Measurements from ENCODE around the gene PLGRKT. TPM values are rescaled to one million over a fixed set of nuclear protein-coding genes. Genes with fewer than 3 reads are reported as not detected.
"Not testable (repeated sequence)": the region's sequence is repeated elsewhere in the genome, so short reads cannot be mapped to it uniquely, and the experiment has no call there.

PLGRKT gene
- total RNA-seq, 1 donor from 2014 or later: not detected

DNA sequence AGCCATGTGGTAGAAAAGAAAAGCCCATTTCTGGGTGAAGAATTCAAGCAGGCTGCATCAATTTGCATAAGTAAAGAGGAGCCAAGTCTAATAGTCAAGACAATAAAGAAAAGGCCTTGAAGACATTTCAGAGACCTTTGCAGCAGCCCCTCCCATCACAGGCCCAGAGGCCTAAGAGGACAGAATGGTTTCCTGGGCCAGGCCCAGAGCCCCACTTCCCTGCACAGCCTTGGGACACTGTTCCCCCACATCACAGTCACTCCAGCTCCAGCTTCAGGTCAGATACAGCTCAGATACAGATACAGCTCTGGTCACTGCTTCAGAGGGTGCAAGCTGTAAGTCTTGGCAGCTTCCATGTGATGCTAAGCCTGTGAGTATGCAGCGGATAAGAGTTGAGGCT, 29.1 kb downstream of the PLGRKT start:
- Histone ChIP-seq H3K36me3 (peaks cover 0 to 6% of the 10 kb centered on the region in 2 donors), H3K4me3 (no peak overlapping the region), H3K27ac (no peak overlapping the region), H3K27me3 (no peaks in the 10 kb centered on the region), H3K9me3 (peaks cover 15 to 38% of the 10 kb centered on the region in 2 donors), H3K4me1 (no peaks in the 10 kb centered on the region)
- intact Hi-C loops (cut with DNase I): no loop called here
- TF ChIP-seq, protein P1, sequence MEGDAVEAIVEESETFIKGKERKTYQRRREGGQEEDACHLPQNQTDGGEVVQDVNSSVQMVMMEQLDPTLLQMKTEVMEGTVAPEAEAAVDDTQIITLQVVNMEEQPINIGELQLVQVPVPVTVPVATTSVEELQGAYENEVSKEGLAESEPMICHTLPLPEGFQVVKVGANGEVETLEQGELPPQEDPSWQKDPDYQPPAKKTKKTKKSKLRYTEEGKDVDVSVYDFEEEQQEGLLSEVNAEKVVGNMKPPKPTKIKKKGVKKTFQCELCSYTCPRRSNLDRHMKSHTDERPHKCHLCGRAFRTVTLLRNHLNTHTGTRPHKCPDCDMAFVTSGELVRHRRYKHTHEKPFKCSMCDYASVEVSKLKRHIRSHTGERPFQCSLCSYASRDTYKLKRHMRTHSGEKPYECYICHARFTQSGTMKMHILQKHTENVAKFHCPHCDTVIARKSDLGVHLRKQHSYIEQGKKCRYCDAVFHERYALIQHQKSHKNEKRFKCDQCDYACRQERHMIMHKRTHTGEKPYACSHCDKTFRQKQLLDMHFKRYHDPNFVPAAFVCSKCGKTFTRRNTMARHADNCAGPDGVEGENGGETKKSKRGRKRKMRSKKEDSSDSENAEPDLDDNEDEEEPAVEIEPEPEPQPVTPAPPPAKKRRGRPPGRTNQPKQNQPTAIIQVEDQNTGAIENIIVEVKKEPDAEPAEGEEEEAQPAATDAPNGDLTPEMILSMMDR (IDR thresholded peaks at IDR 0.05): no peak
- no peak for DNase-seq (ENCODE audit: low spot score in 2 of 2)

DNA sequence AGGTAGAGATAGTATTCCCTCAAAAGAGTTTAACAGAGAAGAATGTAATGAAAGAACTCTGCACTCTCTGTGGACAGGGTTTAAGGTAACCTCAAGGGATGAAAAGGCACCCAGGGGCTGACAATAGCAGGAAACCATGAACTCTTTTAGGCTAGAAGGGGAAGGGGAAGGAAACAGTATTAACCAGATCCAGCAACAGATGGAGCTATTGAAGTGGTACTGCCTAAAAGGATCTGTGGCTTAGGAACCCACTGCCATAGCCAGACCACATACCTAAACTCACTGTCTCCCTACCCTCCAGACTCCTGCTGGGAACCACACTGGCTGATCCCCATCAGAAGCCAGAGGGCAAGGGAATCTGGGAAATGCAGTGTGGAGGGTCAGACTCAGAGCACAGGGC, 35.5 kb downstream of the PLGRKT start:
- H3K4me3 ChIP-seq: no peak overlapping the region
- intact Hi-C loops (cut with DNase I): no loop called here
- H3K9me3 ChIP-seq: peaks cover 3 to 13% of the 10 kb centered on the region in 2 donors
- no peaks in the 10 kb centered on the region for H3K36me3 ChIP-seq
- no peaks in the 10 kb centered on the region for H3K27me3 ChIP-seq
- H3K27ac ChIP-seq: no peak overlapping the region
- no peaks in the 10 kb centered on the region for H3K4me1 ChIP-seq
- TF ChIP-seq, protein P1 (IDR thresholded peaks at IDR 0.05): no peak
- no peak for DNase-seq (ENCODE audit: low spot score in 2 of 2)

DNA sequence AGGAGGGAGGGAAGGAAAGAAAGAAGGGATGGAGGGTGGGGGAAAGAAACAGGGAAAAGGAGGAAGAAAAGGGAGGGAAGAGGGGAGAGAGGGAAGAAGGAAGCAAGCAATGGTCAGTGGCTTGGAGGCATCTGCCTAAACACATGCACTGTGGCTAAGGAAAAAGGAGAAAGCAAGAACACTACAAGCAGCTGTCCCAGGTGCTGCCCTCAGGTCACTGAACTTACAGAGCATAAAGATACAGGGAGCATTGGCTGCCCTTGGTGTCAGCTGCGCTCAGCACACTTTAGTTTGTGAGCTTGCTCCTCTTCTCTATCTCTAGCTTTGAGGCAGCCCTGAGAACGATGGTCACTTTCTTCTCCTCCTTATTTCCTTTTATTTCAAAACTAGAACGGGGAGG, 40.2 kb downstream of the PLGRKT start:
- DNase-seq (ENCODE audit: low spot score in 2 of 2); H3K4me3 ChIP-seq; H3K36me3 ChIP-seq; intact Hi-C loops (cut with DNase I); H3K9me3 ChIP-seq; H3K27me3 ChIP-seq; H3K27ac ChIP-seq; H3K4me1 ChIP-seq: not testable (repeated sequence)

DNA sequence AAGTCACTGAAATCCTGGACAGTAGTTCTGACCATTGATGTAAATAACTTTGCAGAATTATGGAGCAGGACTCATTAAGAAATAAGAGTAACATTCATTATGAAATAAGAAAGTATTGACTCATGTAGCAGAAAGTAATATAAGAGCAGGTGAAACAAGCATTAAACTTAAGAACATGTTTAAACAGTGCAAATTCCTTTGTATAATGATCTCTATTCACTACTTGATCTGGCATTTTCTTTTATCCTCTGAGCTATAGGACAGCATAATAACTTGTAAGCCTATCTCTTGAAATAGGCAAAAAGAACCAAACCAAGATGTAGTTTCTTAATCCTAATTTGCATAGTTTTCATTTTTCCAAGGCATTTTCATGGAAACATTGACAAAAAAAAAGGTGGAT, 42.3 kb downstream of the PLGRKT start:
- no peak overlapping the region for H3K4me3 ChIP-seq
- no peak for DNase-seq (ENCODE audit: low spot score in 2 of 2)
- no peaks in the 10 kb centered on the region for H3K9me3 ChIP-seq
- no peaks in the 10 kb centered on the region for H3K4me1 ChIP-seq
- no peak overlapping the region for H3K27ac ChIP-seq
- intact Hi-C loops (cut with DNase I): no loop called here
- H3K36me3 ChIP-seq: no peaks in the 10 kb centered on the region
- TF ChIP-seq, protein P1 (IDR thresholded peaks at IDR 0.05): no peak
- H3K27me3 ChIP-seq: no peaks in the 10 kb centered on the region

DNA sequence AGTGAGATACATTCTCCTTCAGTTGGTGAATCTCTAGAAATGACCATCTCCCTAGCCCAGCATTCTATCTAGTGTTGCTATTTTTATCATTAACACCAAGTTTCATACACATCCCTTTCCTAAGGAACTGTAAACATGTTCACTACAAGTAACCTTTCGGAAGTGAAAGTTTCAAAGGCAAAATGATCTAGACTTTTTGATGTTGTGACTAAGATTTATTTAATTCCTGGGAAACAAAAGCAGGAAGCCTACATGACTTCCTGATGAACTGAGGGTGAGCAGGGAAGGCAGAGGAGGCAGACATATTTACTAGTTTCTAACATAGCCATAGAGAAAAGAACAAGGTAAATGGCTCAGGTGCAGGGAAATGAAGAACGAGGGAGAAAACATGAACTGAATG, 43.7 kb downstream of the PLGRKT start:
- H3K4me3 ChIP-seq; H3K27me3 ChIP-seq; H3K36me3 ChIP-seq; H3K4me1 ChIP-seq; H3K27ac ChIP-seq; H3K9me3 ChIP-seq; intact Hi-C loops (cut with DNase I); DNase-seq (ENCODE audit: low spot score in 2 of 2): not testable (repeated sequence)

DNA sequence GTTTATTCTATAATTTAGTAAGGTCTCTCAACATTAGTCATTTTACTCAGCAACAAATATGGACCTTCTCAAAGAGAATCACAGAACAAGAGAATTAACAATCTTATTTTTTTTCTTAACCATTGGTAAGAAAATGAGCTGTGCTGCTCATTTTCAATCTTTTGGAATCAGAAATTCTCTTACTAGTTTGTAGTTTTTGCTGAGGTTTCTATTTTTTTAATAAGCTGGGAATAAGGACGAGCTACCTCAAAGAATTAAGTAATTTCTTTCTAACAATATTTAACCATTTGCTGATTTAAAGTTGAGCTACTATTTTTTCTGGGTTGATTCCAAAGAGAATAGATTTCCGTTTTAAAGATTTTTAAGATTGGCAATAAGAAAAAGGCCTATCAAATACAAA, 44.2 kb downstream of the PLGRKT start:
- Histone ChIP-seq H3K27ac (no peak overlapping the region), H3K27me3 (no peaks in the 10 kb centered on the region), H3K36me3 (no peaks in the 10 kb centered on the region), H3K9me3 (no peaks in the 10 kb centered on the region), H3K4me3 (no peak overlapping the region), H3K4me1 (no peaks in the 10 kb centered on the region)
- TF ChIP-seq, protein P1 (IDR thresholded peaks at IDR 0.05): no peak
- DNase-seq (ENCODE audit: low spot score in 2 of 2): no peak
- intact Hi-C loops (cut with DNase I): no loop called here

DNA sequence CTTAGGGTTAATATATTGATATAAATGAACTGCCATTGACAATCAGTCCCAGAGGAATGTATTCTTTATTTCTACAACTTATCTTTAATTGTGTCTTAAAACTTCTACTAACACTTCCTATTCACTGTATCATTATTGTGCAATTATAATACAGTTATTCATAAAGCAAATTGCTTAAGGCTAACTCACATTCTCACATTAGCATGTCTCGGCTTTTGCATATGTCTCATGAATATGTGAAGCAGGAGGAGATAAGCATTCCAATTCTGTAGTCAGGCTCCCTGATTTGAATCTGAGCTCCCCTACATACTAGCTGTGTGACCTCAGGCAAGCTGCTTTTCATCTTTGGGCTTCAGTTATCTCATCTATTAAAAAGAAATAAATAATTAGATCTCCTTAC, 45.4 kb downstream of the PLGRKT start:
- intact Hi-C loops (cut with DNase I): no loop called here
- Histone ChIP-seq H3K4me3 (no peak overlapping the region), H3K4me1 (no peaks in the 10 kb centered on the region), H3K9me3 (no peaks in the 10 kb centered on the region), H3K27ac (no peak overlapping the region), H3K27me3 (no peaks in the 10 kb centered on the region), H3K36me3 (no peaks in the 10 kb centered on the region)
- DNase-seq (ENCODE audit: low spot score in 2 of 2): no peak
- TF ChIP-seq, protein P1 (IDR thresholded peaks at IDR 0.05): no peak

All from ascending aorta (tissue), 2 donors.